ENCODE results near the gene HHIPL1.

GRCh38 chr14:99683619-99684409 lies 38.9 kb downstream of the HHIPL1 start, which contains the start of gene CYP46A1:
- TF ChIP-seq GATA1 (IDR thresholded peaks at IDR 0.05; ENCODE audit: low read depth, low read length) (no peak), POLR2A (IDR thresholded peaks at IDR 0.05; ENCODE audit: low read length) (peak; percentile 48)

All from erythroblast (primary cell).